WTC11 (cell line): Measurements from ENCODE around the gene SUN2.

ENCODE experiments used
- ATF3 ChIP-seq: sonication (generic); formaldehyde crosslinking; conservative IDR thresholded peaks from 2 replicates; pipeline ENCODE4 v1.8.1; 2022; ENCODE audit warnings: mild to moderate bottlenecking, missing genetic modification reagents
- CREB1 ChIP-seq: sonication (generic); formaldehyde crosslinking; IDR thresholded peaks from 2 replicates; pipeline ENCODE4 v1.8.0; 2023; ENCODE audit warnings: mild to moderate bottlenecking, missing genetic modification reagents
- CTCF ChIP-seq: fragments of 200-600 bp; IDR thresholded peaks from 2 replicates; pipeline ENCODE4 v1.8.0; 2022; ENCODE audit warnings: antibody characterized with exemption
- MLX ChIP-seq: sonication (generic); formaldehyde crosslinking; IDR thresholded peaks from 2 replicates; pipeline ENCODE4 v1.8.1; 2023; ENCODE audit warnings: mild to moderate bottlenecking, missing genetic modification reagents, moderate library complexity

GRCh38 chr22:38789606-38790005, 33.8 kb upstream of the SUN2 start:
- TF ChIP-seq CTCF (no peak), ATF3 (CRISPR knock-in tag) (no peak), CREB1 (CRISPR knock-in tag) (no peak), MLX (CRISPR knock-in tag) (no peak)
